OCI-M1 (cell line): ENCODE data around the gene C6orf47.
A peak's percentile ranks its signal among the peaks of the same experiment; 100 is the strongest.

Experiments used
- DNase-seq: peaks from one replicate; lab custom pipeline; 2025; lab: John Stamatoyannopoulos, UW

The C6orf47 gene

DNA sequence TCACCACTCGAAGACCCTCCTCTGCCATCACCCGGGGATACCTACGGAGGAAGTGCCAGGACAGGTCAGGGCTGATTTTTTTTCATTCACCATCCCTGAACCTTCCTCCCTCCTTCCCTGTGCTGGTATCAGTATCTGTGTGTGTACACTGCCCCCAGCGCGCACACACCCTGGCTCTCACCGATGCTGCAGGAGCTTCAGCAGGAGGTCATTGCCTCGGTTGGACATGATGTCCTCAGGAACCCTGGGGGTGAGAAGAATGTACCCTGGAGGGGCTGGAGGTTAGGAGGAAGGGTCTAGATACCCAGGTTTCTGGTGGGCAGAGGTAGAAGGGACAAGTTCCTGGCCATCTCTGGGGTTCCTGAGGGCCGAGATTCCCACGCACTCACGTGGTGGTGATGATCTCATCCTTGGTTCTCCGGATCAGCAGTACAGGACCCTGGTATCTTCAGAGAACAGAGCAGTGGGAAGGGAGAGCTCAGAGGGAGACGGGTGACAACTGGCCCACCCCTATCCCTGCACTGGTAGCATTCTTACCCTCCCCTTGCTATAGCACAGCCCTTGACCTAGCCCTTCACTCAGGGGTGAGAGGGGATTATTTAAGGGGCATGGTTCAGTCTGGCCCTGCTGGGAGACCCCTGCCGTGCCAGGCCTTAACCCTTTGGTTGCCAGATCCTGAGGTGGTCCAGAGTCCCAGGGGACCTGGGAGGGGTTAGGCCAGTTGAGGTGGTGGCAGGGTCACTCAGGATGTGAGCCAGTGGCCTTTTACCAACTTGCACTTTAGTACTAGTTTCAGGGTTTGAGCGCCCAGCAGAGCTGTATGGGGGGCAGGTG lies 27.5 kb upstream of the C6orf47 start:
- no peak for DNase-seq

DNA sequence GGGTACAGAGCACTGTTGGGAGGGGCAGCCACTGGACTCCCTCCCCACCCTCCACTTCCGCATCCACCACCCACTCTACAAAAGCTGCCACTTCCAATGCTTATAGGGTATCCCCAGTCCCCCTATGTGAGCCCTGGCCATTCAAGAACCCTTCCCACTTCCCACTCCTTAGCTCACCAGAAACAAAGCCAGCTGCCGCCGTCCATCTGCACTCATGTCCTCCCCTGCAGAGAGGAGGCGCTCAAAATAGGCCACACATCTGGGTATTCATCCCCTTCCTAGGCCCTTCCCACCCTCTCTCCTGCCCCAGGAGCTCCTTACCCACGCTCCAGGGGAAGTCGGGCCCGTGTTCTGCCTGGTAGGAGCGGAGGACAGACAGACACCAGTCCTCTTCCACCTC lies 26.7 kb upstream of the C6orf47 start:
- DNase-seq, result no peak

DNA sequence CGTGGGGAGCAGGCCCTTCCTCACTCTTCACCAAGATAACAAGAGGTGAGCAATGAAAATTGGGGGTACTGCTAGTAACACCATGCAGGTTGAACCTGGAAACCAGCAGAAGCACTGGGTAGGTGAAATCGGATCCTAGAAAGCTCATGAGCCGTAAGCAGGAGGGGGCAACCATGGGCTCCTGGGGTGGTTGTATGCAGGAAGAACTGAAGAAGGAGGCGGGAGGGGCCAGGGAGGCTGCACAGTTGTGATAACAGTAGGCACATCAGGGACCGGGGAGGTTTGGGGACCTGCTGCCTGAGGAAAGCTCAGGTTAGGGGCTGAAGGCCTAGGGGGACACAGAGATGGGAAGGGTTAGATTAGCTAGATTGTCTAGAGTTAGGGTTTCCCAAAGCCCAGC lies 25.9 kb upstream of the C6orf47 start:
- no peak for DNase-seq

DNA sequence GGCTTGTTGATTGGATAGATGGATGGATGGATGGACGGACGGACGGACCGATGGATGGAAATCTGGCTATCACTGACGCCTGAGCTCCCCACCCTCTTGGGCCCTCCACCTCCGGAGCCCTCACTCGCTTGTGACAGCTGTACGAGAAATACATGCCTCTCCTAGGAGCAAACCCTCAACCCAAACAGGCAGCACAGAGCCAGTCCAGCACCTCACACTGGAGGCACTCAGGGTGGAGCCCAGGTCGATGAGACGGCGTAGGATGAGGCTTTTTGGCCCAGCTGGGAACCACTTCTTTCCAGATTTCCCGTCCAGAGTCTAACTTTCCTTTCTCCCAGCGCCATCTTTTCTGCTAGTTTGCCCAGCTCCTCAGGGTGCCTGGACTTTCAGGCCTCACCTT lies 23.0 kb upstream of the C6orf47 start:
- no peak for DNase-seq

DNA sequence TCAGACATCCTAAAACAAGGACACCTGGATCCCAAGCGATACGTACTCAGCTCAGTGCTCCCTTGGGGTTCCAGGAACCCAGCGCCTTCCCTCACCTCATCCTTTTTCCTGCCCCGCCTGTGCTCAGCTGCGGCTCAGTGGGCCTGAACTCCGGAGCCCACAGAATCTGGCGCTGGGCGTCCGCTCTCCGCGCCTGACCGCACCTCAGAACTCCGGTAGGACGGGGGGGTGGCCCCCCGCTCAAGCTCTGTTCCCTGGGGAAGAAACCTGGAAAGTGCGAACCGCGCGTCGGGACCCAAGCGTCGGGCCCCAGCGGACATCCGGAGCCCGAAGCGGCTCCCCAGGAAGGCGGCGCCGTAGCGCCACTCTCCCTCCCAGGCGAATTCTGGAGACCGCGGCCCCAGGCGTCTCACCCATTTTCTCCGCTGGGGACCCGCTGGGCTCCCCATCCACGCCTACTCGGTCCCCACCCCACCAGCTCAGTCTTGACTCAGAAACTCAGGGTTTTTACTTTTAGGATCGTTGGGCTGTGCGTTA lies 20.6 kb upstream of the C6orf47 start:
- peak; percentile 46 for DNase-seq

DNA sequence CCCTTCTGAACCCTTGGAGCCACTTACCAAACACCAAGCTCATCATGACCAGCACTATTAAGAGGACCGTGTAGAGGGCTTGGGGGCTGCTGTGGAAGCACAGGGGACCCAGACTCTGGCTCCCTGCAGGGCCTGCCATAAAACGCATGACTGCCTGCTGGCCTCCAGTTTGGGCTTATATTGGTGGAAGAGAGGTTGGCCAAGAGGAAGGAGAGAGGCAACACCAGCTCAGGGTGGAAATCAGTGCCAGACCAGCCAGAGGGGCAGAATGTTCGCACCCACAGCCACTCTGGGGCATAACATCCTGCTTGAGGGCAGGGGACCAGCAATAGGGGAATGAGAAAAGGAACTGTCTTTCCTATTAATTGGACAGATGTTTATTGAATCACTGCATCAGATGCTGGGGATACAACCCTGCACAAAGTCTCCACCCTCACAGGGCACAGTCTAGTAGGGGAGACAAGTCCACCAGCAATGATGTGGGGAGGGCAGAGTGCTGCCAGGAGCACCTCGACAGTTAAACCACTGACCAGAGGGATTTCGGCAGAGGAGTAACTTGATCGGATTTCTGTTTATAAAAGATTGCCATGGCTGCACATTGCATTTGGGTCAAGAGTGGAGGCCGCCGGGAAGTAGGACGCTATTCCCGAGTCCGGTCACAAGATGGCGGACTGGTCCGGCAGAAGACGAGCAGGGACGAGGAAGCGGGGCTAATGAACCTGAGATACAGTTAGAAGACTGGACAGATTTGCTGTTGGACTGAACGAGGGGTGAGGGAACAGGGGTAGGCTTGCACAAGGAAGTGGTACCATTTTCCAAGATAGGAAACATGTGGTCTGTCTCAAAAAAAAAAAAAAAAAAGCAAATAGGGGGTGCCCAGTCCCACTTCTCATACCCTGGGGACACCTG lies 19.9 kb upstream of the C6orf47 start, which contains the start of gene LY6G5C:
Gene LY6G5C, minus strand, starts transcription at position 842 of the 909 bp plus-strand sequence. Its CDS starts 694 bp downstream, at position 148.
- peak; percentile 90 for DNase-seq

DNA sequence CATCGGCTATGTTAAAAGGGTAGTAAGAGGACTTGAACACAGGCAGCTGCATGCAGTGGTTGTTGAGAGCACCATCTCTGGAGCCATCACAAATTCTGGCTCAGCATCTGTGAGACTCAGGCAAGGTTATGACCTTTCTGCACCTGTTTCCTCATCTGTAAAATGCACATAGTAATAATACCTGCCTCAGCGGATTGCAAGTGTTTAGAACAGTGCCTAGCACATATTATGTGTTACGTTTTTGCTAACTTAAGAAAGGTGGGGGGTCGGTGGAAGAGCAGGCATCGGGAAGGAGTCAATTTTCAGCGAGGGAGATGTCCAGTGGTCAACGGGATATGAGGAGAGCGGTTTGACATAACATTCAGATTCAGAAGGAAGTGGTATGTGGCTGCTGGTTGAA lies 17.4 kb upstream of the C6orf47 start:
- no peak for DNase-seq

DNA sequence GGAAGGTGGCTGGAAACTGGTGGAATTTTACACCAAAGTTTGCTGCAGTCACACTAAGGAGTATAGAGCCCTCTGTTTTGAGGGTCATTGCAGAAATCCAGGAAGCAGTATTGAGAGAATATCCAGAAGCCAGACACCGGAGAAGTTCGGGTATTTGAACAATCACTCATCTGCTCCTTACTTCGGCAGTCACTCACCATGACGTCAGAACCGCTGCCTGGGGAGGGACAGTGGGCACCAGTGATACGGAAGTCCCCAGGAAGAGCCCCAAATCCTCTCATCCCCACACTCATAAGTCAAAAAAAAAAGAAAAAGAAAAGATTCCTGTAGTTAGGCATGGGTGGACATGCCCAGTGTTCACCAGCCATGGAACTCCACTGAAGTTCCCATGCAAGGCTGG lies 16.3 kb upstream of the C6orf47 start:
- DNase-seq, result no peak

DNA sequence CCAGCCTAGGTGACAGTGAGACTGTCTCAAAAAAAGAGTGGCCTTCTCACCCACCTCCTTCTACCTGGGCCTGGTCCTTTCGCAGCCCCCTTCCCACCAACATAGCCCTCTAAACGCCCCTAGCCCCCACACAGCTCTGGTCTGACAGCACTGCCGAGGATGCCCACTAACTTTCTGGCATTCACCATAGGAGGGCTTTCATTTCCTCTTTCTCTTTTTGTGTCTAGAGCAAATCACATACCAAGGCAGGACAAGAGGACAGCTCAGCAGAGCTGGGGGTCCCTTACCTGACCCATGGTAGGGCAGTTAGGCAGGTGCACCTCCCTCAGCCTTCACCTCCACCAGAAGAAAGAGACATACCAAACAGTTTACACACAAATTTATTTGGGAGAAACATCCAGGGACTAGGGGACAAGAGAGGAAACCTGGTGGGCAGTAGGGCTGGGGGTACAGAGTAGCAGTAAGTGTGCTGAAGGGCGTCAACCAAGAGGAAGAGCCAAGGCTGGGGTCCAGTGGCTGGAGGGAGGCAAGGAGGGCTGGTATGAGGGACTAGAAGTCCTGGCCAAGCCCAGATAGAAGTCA lies 15.8 kb upstream of the C6orf47 start:
- DNase-seq, result no peak

DNA sequence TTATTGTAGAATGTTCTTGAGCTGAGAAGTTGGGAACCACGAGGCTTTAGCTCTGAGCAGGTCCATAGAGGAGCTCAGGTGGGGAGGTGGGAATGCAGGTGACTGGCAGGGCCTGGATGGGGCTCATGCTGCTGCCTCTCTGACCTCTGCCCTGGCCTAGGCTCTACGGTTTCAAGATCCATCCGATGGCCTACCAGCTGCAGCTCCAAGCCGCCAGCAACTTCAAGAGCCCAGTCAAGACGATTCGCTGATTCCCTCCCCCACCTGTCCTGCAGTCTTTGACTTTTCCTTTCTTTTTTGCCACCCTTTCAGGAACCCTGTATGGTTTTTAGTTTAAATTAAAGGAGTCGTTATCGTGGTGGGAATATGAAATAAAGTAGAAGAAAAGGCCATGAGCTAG lies 9.1 kb upstream of the C6orf47 start, which contains the start of gene LY6G5B:
Gene LY6G5B, plus strand, starts transcription at position 301 of the 400 bp plus-strand sequence. CDS start 975 bp downstream, outside the sequence.
- no peak for DNase-seq

DNA sequence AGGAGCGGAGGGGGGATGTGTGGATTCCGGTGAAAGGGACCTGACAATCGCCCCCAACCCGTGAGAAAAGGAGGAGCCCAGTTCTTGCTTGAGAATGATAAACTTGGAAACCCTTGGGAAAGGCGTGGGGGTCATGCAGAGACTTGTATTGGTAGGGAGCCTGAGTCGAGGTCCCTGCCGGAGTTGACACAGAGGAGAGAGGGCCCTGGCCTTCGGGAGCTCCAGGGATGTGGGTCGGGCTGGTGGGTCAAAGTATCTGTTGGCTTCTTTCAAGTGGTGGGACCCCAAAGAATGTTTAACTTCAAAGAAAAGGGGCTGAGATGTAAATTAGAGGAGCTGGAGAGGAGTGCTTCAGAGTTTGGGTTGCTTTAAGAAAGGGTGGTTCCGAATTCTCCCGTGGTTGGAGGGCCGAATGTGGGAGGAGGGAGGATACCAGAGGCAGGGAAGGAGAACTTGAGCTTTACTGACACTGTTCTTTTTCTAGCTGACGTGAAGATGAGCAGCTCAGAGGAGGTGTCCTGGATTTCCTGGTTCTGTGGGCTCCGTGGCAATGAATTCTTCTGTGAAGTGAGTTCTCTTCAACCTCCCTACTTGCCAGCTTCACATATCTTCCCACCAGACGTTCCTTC lies 5.9 kb upstream of the C6orf47 start:
- DNase-seq, result no peak

DNA sequence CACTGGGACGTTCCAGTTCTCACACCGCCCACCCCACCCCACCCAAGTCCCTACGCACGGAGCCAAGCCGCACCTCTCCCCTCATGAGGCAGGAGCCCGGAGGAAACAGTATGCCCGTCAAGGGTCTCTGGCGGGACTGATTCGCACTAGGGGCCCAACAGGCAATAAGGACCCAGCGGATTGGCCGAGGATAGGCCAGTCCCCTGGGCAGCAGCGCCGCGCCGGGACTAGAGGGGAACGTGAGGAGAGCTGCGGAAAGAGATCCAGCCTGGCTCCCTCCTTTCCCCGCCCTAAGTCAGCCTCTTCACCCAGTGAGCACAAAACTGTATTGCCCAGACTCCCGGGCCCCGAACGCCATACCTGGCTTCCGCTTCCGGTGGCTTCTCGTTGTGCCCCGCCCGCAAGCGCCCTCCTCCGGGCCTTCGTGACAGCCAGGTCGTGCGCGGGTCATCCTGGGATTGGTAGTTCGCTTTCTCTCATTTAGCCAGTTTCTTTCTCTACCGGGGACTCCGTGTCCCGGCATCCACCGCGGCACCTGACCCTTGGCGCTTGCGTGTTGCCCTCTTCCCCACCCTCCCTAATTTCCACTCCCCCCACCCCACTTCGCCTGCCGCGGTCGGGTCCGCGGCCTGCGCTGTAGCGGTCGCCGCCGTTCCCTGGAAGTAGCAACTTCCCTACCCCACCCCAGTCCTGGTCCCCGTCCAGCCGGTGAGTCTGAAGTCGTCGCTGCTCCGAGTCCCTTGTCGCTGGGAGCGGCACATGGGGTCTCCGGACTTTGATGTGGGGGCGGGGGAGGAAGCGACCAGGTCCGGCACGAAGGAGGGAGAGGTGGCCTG lies 5.1 kb upstream of the C6orf47 start, which contains the start of gene CSNK2B:
Gene CSNK2B, plus strand, starts transcription at position 580 of the 836 bp plus-strand sequence. CDS start 752 bp downstream, outside the sequence.
- DNase-seq, result peak; percentile 99

DNA sequence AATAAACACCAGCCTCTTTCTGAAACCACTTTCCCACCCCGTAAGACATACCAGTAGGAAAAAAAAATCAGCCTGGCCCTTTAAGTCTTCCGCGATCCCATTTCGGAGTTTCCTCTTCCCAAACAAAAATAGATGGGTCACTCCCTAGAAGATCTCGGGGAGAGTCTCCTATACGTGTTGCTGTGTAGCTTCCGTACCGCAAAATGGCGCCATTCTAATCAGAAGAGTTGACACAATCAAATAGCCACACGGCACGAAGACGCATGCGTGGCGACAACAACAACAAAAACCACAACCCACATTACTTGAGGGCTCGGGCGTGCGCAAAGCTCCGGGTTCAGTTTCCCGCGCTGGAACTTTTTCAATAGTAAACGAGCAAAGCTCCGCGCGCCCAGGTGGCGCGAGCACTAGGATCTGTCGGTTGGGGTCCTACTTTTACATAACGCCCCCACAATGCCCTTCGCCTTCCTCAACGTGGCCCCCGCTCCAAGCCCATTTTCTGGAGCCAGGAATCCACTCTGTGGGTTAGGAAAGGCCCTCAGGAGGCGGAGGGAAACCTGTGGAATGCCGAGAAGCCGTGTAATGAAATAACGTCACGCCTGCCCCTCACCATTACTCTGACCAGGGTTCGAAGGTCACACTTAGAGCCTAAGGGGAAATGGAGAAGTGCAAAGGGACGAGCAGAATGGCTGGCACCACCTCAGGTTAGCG lies 4.4 kb upstream of the C6orf47 start, which contains the start of gene GPANK1:
Gene GPANK1, minus strand, starts transcription at position 208 of the 711 bp plus-strand sequence. CDS start 519 bp downstream, outside the sequence.
- peak; percentile 98 for DNase-seq

DNA sequence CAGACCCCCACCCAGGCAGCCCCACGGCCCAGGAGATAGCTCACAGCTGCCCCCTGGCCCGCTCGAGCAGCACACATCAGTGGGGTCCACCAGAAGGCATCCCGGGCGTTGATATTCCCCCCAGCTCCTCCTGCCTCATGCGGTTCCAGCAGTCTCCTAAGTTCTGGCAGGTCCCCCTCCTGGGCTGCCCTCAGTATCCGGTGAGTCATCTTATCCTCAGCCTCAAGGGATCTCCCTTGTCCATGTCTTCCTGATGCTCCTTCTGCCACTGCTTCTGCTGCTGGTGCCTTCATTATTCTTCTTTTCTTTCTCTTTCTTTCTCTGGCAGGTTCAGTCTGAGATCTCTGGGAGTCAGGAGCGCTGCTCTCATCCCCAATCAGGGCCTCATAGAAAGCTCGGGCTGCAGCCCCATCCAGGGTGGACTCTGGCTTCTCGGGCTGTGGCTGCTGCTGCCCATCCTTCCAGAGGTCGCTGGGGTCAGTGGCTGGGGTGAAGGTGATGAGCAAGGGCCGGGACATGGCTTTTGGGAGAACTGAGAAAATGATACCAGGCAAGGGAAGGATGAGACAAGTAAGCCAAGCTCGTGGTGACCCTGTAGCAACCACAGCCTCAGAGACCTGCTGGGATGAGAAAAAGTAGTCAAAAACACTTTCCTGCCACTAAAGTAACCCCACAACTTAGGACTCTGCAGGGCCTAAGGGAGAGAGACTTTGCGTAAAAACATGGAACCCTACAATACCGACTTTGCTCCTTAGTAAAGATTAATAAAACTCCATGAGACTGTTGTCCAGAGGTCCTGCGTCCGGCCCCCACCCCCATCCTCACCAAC lies 3.6 kb upstream of the C6orf47 start:
- DNase-seq, result peak; percentile 56

DNA sequence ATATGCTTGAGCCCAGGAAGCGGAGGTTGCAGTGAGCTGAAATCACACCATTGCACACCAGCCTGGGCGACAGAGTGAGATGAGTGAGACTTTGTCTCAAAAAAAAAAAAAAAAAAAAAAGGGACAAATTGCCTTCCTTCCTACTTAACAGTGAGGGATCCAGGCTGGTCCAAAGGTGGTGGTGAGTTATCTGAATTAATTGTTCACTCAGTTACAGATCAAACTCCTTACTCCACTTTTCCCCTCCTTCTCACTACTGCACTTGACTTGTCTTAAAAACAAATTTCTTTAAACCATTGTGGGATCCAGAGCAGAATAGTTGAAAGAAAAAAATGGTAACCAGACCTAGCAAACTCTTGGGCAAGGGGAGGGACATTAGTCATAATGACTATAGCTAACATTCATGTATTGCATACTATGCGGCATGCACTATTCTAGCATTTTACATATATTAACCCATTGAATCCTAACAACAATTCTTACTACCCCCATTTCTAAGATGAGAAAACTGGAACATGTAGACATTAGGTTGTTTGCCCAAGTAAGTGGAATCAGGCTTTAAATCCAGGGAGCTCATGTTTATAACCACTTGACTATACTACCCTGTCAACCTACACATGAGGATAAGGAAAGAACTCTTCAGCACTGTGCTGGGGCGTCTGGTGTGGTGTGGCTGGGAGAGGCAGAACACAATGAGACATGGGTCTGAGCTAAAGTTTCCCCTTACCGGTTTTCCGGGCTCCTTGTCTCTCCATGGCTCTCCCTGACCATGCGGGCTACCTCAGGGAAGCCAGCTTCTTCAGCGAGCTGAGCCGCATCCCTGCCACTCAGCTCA lies 2.8 kb upstream of the C6orf47 start:
- no peak for DNase-seq

DNA sequence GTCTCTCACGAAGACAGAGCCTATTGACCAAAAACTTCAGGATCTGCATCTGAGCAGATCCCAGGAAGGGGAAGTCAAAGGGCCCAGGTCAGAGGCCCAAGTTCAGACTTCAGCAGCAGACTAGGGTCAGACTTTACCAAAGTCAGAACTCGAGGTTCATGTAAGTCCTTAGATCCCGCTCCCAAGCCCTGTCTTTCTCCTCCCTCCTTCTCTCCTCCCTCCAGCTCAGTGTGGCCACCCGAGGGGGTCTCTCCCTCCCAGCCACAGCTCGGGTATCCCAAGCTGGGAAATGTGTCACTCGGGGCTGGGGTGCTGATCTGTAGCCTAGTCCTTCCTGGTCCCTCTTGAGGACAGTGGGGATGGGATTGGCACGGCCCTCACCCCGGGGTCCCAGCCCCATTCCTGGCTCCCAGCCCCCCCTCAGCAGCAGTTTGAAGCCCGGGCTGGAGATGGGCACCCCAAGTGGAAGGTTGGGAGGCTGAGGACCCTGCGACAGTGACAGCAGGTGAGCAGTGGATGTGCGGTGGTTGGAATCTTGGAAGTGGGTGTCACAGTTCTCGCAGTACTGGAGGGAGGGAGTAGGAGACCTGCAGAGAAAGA lies 1.6 kb upstream of the C6orf47 start:
- no peak for DNase-seq
